Testis (tissue), 3 donors: ENCODE measurements around the gene MRPL52. TPM values are rescaled to one million over a fixed set of nuclear protein-coding genes. Genes with fewer than 3 reads are reported as not detected.
A peak's percentile ranks its signal among the peaks of the same experiment; 100 is the strongest.

Experiments used
- DNase-seq: peaks from one replicate; pipeline ENCODE4 v3.0.0-alpha.2; 2019
- H3K27ac ChIP-seq, 2 donors: fragments of 200-600 bp; sonication (generic); one replicate each; pipeline ENCODE4 v1.5.1; 2019
- H3K27me3 ChIP-seq: fragments of 200-600 bp; sonication (generic); one replicate; pipeline ENCODE4 v1.5.1; 2019
- H3K36me3 ChIP-seq: fragments of 200-600 bp; sonication (generic); one replicate; pipeline ENCODE4 v1.5.1; 2017; ENCODE audit warnings: low read depth; ENCODE audit errors: missing control alignments
- H3K4me1 ChIP-seq: fragments of 200-600 bp; sonication (generic); one replicate; pipeline ENCODE4 v1.5.1; 2019
- H3K4me3 ChIP-seq, 2 donors: fragments of 200-600 bp; sonication (generic); one replicate each; pipeline ENCODE4 v1.5.1; 2017 to 2019
- H3K9me3 ChIP-seq: fragments of 200-600 bp; sonication (generic); one replicate; pipeline ENCODE4 v1.5.1; 2017
- POLR2A ChIP-seq: fragments of 450-650 bp; IDR thresholded peaks from one replicate; pipeline ENCODE4 v1.6.1; 2017; ENCODE audit warnings: antibody characterized with exemption, mild to moderate bottlenecking, moderate library complexity
- WGBS, 2 donors: methylation state at CpG; one replicate each; pipeline ENCODE4 v1.1.5; 2018; 5-methylcytosine and 5-hydroxymethylcytosine counted together
- intact Hi-C: fragments of 100-400 bp; cut with DNase I; formaldehyde crosslinking; loops from one replicate; pipeline ENCODE4 v1.15.1; 2023; ENCODE audit warnings: low total_unique reads
- polyA plus RNA-seq: library from polyadenylated mRNA; stranded (reverse); fragments of 350-450 nt; fragmentation: Illumina TruSeq; extraction: RNeasy Lipid Tissue Mini Kit (QIAGEN cat#74804); gene quantifications from one replicate; pipeline ENCODE4 v1.2.3, GENCODE V29; 2014; ENCODE audit warnings: low read depth, low replicate concordance; ENCODE audit not compliant: insufficient read depth
- total RNA-seq, 2 donors: library from RNA; depleted of rRNA; stranded (reverse); fragments of >200 nt; gene quantifications; one replicate each; pipeline ENCODE4 v1.2.3, GENCODE V29; 2016
- TF ChIP-seq, protein P1 (sequence below), 3 experiments: fragments of 450-650 bp in 2 of 3; fragments of 200-600 bp in 1 of 3; sonication (generic) in 1 of 3; IDR thresholded peaks; one replicate each; pipeline ENCODE4 v1.5.1; 2016 to 2019; ENCODE audit warnings: antibody characterized with exemption in 3 of 3, mild to moderate bottlenecking in 2 of 3, moderate library complexity in 1 of 3

Gene MRPL52
- total and polyA plus RNA-seq, 3 donors from 2014 or later: 31.1 to 77.0 (median 47.0) TPM

DNA sequence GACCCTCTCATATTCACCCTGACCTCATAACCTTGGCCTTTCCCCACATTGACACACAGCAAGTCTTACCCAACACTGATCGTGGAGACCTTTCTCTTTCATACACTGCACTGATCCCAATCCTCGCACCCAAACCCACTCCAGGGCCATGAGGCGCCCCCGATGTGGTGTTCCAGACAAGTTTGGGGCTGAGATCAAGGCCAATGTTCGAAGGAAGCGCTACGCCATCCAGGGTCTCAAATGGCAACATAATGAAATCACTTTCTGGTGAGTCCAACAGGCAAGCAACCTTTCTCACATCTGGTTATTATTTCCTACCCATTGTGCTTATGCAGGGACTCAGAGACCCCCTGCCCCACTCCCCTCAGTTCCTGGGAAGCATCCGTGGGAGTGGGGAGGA lies 12.1 kb downstream of the MRPL52 start:
- H3K27me3 ChIP-seq: no peaks in the 10 kb centered on the region
- peaks cover 22% of the 10 kb centered on the region for H3K4me1 ChIP-seq
- no peak overlapping the region for H3K4me3 ChIP-seq
- TF ChIP-seq, protein P1, sequence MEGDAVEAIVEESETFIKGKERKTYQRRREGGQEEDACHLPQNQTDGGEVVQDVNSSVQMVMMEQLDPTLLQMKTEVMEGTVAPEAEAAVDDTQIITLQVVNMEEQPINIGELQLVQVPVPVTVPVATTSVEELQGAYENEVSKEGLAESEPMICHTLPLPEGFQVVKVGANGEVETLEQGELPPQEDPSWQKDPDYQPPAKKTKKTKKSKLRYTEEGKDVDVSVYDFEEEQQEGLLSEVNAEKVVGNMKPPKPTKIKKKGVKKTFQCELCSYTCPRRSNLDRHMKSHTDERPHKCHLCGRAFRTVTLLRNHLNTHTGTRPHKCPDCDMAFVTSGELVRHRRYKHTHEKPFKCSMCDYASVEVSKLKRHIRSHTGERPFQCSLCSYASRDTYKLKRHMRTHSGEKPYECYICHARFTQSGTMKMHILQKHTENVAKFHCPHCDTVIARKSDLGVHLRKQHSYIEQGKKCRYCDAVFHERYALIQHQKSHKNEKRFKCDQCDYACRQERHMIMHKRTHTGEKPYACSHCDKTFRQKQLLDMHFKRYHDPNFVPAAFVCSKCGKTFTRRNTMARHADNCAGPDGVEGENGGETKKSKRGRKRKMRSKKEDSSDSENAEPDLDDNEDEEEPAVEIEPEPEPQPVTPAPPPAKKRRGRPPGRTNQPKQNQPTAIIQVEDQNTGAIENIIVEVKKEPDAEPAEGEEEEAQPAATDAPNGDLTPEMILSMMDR (IDR thresholded peaks at IDR 0.05): no peak
- TF ChIP-seq POLR2A: no peak
- no peaks in the 10 kb centered on the region for H3K36me3 ChIP-seq
- 89 to 93% methylated on average over 8 of the region's 8 CpGs for WGBS, 2 donors
- no peak for DNase-seq
- intact Hi-C loops: no loop called here
- no peaks in the 10 kb centered on the region for H3K9me3 ChIP-seq
- H3K27ac ChIP-seq: no peak overlapping the region

DNA sequence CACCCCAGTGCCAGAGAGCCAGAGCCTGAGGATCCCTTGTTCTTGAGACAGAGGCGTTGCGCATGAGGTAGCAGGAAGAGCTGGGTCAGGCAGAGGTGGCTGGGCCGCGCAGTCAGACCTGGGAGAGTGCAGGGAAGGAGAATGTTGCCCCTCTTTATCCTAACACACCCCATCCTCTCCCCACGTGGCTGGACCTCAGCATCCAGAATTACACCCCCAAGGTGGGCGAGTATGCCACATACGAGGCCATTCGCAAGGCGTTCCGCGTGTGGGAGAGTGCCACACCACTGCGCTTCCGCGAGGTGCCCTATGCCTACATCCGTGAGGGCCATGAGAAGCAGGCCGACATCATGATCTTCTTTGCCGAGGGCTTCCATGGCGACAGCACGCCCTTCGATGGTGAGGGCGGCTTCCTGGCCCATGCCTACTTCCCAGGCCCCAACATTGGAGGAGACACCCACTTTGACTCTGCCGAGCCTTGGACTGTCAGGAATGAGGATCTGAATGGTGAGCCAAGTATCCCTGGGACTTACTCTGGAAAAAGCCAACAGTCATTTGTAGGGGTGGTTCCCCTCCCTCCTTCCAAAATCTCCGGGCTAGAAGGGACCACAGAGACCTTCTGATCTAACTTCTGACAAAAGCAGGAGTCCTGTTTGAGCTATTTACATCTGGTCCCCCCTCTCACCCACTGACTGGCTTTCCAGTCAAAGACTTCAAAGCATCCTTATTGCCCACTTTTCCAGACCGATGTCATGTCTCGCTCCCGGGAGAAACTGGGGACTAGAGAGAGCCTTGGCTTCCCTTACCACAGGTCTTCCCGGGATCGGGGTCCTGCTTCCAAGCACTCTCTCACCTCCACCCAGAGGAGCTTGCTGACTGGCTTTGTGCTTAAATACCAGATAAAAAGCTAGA lies 12.8 kb downstream of the MRPL52 start:
- no peak for TF ChIP-seq POLR2A
- TF ChIP-seq, protein P1 (IDR thresholded peaks at IDR 0.05): no peak
- H3K27ac ChIP-seq: no peak overlapping the region
- no peak for DNase-seq

DNA sequence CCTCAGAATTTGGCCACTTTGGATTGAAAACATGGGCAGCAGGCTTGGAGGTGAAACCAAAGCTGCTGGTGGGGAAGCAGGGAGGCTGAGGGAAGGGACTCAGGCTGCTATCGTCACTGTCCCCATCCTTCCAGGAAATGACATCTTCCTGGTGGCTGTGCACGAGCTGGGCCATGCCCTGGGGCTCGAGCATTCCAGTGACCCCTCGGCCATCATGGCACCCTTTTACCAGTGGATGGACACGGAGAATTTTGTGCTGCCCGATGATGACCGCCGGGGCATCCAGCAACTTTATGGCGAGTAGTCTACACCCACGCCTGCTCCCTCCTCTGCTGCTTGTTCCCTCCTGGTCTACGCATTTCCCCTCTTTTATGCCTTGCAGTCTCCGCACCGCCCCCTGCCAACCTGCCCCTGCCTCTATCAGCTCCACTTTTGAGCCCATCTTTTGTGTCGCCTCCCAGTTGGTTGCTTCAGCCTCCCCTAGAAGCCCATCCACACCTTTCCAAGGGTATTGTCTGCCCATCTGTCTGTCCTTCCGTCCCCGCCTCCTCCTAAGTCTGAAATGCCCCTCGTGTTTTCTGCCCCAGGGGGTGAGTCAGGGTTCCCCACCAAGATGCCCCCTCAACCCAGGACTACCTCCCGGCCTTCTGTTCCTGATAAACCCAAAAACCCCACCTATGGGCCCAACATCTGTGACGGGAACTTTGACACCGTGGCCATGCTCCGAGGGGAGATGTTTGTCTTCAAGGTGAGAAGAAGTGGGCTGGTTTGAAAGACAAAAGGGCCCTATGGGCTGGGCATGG lies 13.6 kb downstream of the MRPL52 start:
- intact Hi-C loops: no loop called here
- H3K4me3 ChIP-seq: no peak overlapping the region
- no peaks in the 10 kb centered on the region for H3K9me3 ChIP-seq
- H3K27me3 ChIP-seq: no peaks in the 10 kb centered on the region
- 83 to 91% methylated on average over 20 to 21 of the region's 21 CpGs for WGBS, 2 donors
- TF ChIP-seq, protein P1 (IDR thresholded peaks at IDR 0.05): no peak
- no peak for TF ChIP-seq POLR2A
- H3K27ac ChIP-seq: no peak overlapping the region
- no peak for DNase-seq
- H3K36me3 ChIP-seq: no peaks in the 10 kb centered on the region
- peaks cover 35% of the 10 kb centered on the region for H3K4me1 ChIP-seq

More for the DNA sequence above, 12.8 kb downstream of the MRPL52 start:
- WGBS, 2 donors: 88 to 89% methylated on average over 23 to 28 of the region's 28 CpGs
- peaks cover 29% of the 10 kb centered on the region for H3K4me1 ChIP-seq
- no peaks in the 10 kb centered on the region for H3K27me3 ChIP-seq
- intact Hi-C loops: no loop called here
- H3K9me3 ChIP-seq: no peaks in the 10 kb centered on the region
- H3K4me3 ChIP-seq: no peak overlapping the region
- no peaks in the 10 kb centered on the region for H3K36me3 ChIP-seq

DNA sequence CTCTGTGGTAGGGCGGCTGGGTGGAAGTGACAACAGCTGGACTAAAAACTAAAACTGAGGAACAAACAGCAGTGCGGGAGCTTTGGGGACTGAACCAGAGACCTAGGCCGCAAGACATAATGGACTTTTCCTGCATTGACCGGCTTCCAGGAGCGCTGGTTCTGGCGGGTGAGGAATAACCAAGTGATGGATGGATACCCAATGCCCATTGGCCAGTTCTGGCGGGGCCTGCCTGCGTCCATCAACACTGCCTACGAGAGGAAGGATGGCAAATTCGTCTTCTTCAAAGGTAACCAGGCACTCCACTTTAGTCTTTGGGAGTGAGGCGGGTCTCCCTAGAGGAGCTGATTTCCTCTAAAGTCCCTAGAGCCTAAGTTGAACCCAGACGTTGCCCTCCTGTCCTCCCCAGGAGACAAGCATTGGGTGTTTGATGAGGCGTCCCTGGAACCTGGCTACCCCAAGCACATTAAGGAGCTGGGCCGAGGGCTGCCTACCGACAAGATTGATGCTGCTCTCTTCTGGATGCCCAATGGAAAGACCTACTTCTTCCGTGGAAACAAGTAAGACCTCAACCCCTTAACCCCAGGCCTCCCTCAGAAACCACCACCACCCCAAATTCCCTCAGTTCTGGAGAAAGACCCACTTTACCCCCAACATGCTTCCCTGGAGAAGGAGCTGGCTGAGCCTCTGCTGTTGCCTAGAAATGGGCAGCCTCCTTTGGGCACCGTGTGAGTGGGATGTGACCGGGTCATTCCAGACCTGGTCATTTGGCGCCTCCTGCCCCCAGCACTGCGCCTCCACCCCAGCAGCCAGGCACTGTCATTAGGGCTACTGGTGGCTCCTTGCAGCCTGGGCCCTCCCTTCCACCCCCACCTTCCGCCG lies 14.8 kb downstream of the MRPL52 start:
- H3K4me1 ChIP-seq: peaks cover 35% of the 10 kb centered on the region

More for the DNA sequence above, 14.8 kb downstream of the MRPL52 start:
- TF ChIP-seq POLR2A: no peak
- TF ChIP-seq, protein P1 (IDR thresholded peaks at IDR 0.05): no peak
- H3K27ac ChIP-seq: peak overlapping the region in 1 of 2 donors; percentile 85
- no peaks in the 10 kb centered on the region for H3K27me3 ChIP-seq
- 87 to 88% methylated on average over 12 to 22 of the region's 22 CpGs for WGBS, 2 donors
- no peaks in the 10 kb centered on the region for H3K9me3 ChIP-seq
- DNase-seq: no peak
- intact Hi-C loops: no loop called here
- H3K36me3 ChIP-seq: no peaks in the 10 kb centered on the region
- no peak overlapping the region for H3K4me3 ChIP-seq
